Erythroblast (primary cell): ENCODE measurements around the gene FSHR.

Experiments used
- GATA1 ChIP-seq: IDR thresholded peaks from 2 replicates; pipeline ENCODE4 v1.6.1; 2011; ENCODE audit warnings: low read depth, mild to moderate bottlenecking, control low read depth, low read length, moderate library complexity
- POLR2A ChIP-seq: IDR thresholded peaks from 2 replicates; pipeline ENCODE4 v1.6.1; 2011; ENCODE audit warnings: mild to moderate bottlenecking, low read length

- TF ChIP-seq POLR2A (no peak), GATA1 (no peak)
Measured at GRCh38 chr2:48965204-48965603, 189.1 kb downstream of the FSHR start.
